ENCODE data around the gene DACT2.

GRCh38 chr6:168279403-168279935, 40.1 kb downstream of the DACT2 start:
- no peak for TF ChIP-seq CTCF (IDR thresholded peaks at IDR 0.05)
- no peak for TF ChIP-seq NFYB (CRISPR knock-in tag; conservative IDR thresholded peaks at IDR 0.05; ENCODE audit: low read depth)
- no peak for TF ChIP-seq ZNF121 (CRISPR knock-in tag; IDR thresholded peaks at IDR 0.05)
- no peak for TF ChIP-seq NR1H2 (CRISPR knock-in tag; IDR thresholded peaks at IDR 0.05)
- no peak for TF ChIP-seq TEAD1 (CRISPR knock-in tag; IDR thresholded peaks at IDR 0.05)
- no peak for TF ChIP-seq SP1 (CRISPR knock-in tag; conservative IDR thresholded peaks at IDR 0.05)
- TF ChIP-seq ARID4B (CRISPR knock-in tag; IDR thresholded peaks at IDR 0.05; ENCODE audit: borderline replicate concordance): no peak
